Adrenal gland (tissue), 12 donors: ENCODE measurements around the gene DIAPH2. TPM values are rescaled to one million over a fixed set of nuclear protein-coding genes. Genes with fewer than 3 reads are reported as not detected.
"Not testable (repeated sequence)": the region's sequence is repeated elsewhere in the genome, so short reads cannot be mapped to it uniquely, and the experiment has no call there.

Experiments
- DNase-seq, 7 donors: peaks; one replicate each; pipeline ENCODE4 v3.0.0-alpha.2; 2019 to 2020
- H3K27ac ChIP-seq, 5 donors: fragments of 200-600 bp; sonication (generic) in 4 of 5; 1 replicate in 3 of 5; 2 replicates in 2 of 5; pipeline versions ENCODE4 v1.5.1 to v1.8.0; 2016 to 2020; ENCODE audit warnings: mild to moderate bottlenecking in 1 of 5
- H3K27me3 ChIP-seq: fragments of 200-600 bp; 2 replicates; pipeline ENCODE4 v1.8.0; 2021
- H3K36me3 ChIP-seq, 2 donors: fragments of 200-600 bp; replicated peaks in 1 of 2; 1 replicate in 1 of 2; 2 replicates in 1 of 2; pipeline versions ENCODE4 v1.5.1 to v1.8.0; 2018 to 2022
- H3K4me1 ChIP-seq, 2 donors: fragments of 200-600 bp; replicated peaks in 1 of 2; 1 replicate in 1 of 2; 2 replicates in 1 of 2; pipeline versions ENCODE4 v1.5.1 to v1.8.0; 2018 to 2021
- H3K4me3 ChIP-seq, 4 donors: fragments of 200-600 bp; sonication (generic) in 3 of 4; one replicate each; pipeline ENCODE4 v1.5.1; 2016 to 2018
- H3K9me3 ChIP-seq, 3 donors: fragments of 200-600 bp; sonication (generic) in 1 of 3; replicated peaks in 1 of 3; 1 replicate in 2 of 3; 2 replicates in 1 of 3; pipeline versions ENCODE4 v1.5.1 to v1.8.0; 2016 to 2021
- POLR2A ChIP-seq, 2 donors: fragments of 450-650 bp; IDR thresholded peaks; one replicate each; pipeline ENCODE4 v1.6.1; 2017; ENCODE audit warnings: antibody characterized with exemption in 2 of 2, mild to moderate bottlenecking in 2 of 2, moderate library complexity in 1 of 2
- WGBS, 4 donors: extraction: QIAGEN DNeasy Blood & Tissue Kit in 2 of 4; methylation state at CpG; one replicate each; pipeline versions ENCODE4 v1.1.5 to v1.1.7; 2013 to 2017; 5-methylcytosine and 5-hydroxymethylcytosine counted together
- intact Hi-C, 2 donors: fragments of 100-400 bp; cut with DNase I; formaldehyde crosslinking; loops; one replicate each; pipeline versions ENCODE4 v1.14.1 to v1.15.0; 2022 to 2023
- polyA plus RNA-seq, 3 donors: library from polyadenylated mRNA; stranded (reverse); fragments of 200-250 nt in 2 of 3; fragments of 350-450 nt in 1 of 3; fragmentation: Illumina TruSeq in 1 of 3; extraction: RNeasy Lipid Tissue Mini Kit (QIAGEN cat#74804) in 1 of 3; gene quantifications; one replicate each; pipeline ENCODE4 v1.2.3, GENCODE V29; 2013 to 2014
- total RNA-seq, 9 donors: library from RNA; depleted of rRNA in 4 of 9; stranded (reverse); fragments of >200 nt in 4 of 9; fragments of 120-200 nt in 1 of 9; fragmentation: NEBNext Ultra II Directional in 1 of 9; extraction: Animal tissue kit (Norgen Biotek cat#: 25700) in 1 of 9; gene quantifications; one replicate each; pipeline versions ENCODE4 v1.1.0 to v1.2.4, GENCODE V29; 2013 to 2023
- TF ChIP-seq, protein P1 (sequence below), 6 experiments: fragments of 450-650 bp in 4 of 6; fragments of 200-600 bp in 2 of 6; sonication (generic) in 1 of 6; IDR thresholded peaks; 1 replicate in 5 of 6; 2 replicates in 1 of 6; pipeline versions ENCODE4 v1.5.1 to v1.8.0; 2016 to 2021; ENCODE audit warnings: antibody characterized with exemption in 6 of 6, mild to moderate bottlenecking in 2 of 6, moderate library complexity in 1 of 6
- donor health status: healthy with polysubstance abuse.
- donor health status: Bipolar disorder and iron deficiency.
- donor health status: DM: yes; HTN: yes; CAD: no.
- donor health status: DM: no; HTN: no; CAD: no.
- donor health status: DM: no; HTN: no; CAD: no.
- donor health status: DM: yes; HTN: yes; CAD: no.

The DIAPH2 gene
- total and polyA plus RNA-seq, 12 donors = 3.2 to 33.3 (median 12.3) TPM

DNA sequence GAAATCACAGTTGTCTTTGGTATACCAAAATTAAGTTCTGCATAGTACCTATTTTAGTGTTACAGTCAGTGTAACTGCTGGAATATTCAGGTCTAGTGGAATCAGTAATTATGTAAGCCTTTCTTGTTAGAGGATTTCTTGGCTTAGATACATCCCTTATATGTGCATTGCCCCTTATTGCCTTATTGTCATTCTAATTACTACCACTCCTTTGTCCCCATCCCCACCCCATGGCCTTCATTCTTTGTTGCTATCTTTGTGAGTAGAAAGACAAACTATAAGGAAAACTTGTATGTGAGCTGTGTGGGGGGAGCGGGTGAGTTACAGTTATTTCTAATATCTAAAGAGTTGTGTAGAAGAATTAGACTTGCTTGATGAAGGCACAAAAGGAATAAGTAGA is 162.2 kb downstream of the DIAPH2 start:
- intact Hi-C loops = no loop called here
- no peak for TF ChIP-seq POLR2A (IDR thresholded peaks at IDR 0.05)
- TF ChIP-seq, protein P1, sequence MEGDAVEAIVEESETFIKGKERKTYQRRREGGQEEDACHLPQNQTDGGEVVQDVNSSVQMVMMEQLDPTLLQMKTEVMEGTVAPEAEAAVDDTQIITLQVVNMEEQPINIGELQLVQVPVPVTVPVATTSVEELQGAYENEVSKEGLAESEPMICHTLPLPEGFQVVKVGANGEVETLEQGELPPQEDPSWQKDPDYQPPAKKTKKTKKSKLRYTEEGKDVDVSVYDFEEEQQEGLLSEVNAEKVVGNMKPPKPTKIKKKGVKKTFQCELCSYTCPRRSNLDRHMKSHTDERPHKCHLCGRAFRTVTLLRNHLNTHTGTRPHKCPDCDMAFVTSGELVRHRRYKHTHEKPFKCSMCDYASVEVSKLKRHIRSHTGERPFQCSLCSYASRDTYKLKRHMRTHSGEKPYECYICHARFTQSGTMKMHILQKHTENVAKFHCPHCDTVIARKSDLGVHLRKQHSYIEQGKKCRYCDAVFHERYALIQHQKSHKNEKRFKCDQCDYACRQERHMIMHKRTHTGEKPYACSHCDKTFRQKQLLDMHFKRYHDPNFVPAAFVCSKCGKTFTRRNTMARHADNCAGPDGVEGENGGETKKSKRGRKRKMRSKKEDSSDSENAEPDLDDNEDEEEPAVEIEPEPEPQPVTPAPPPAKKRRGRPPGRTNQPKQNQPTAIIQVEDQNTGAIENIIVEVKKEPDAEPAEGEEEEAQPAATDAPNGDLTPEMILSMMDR (IDR thresholded peaks at IDR 0.05) = no peak
- H3K9me3 ChIP-seq = no peaks in the 10 kb centered on the region
- H3K4me3 ChIP-seq = no peak overlapping the region
- no peak for DNase-seq
- no peaks in the 10 kb centered on the region for H3K4me1 ChIP-seq
- no peaks in the 10 kb centered on the region for H3K36me3 ChIP-seq
- H3K27me3 ChIP-seq = peaks cover 4% of the 10 kb centered on the region
- no peak overlapping the region for H3K27ac ChIP-seq
- WGBS, 4 donors = 69 to 97% (median 90%) methylated on average over 1 of the region's 1 CpG

- H3K36me3 ChIP-seq, H3K4me3 ChIP-seq, H3K4me1 ChIP-seq, DNase-seq, intact Hi-C loops, H3K9me3 ChIP-seq, H3K27me3 ChIP-seq, H3K27ac ChIP-seq: not testable (repeated sequence)
- 94 to 100% (median 99%) methylated on average over 1 to 4 of the region's 4 CpGs for whole genome bisulfite sequencing, 4 donors
Measured at GRCh38 chrX:96859422-96859821, 174.8 kb downstream of the DIAPH2 start.

DNA sequence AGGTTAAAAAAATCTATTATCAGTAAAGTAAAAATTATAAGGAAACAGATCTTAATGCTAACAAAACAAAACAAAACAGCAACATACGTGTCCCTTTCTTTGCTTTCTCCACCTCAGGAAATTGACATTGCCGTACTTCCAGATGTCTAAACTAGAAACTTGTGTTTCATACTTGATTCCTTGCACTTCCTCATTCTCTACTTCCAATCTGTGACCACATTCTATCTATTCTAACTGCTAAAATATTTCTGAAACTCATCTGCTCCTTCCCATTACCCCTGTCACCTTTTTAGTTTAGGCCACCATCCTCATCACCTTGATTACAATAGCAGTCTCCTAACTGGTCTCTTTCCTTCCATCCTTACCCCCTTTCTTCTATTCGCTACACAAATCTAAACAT is 176.6 kb downstream of the DIAPH2 start:
- Histone ChIP-seq H3K4me3 (no peak overlapping the region), H3K4me1 (no peaks in the 10 kb centered on the region), H3K36me3 (no peaks in the 10 kb centered on the region), H3K9me3 (no peaks in the 10 kb centered on the region), H3K27me3 (no peaks in the 10 kb centered on the region), H3K27ac (no peak overlapping the region)
- no peak for TF ChIP-seq POLR2A (IDR thresholded peaks at IDR 0.05)
- TF ChIP-seq, protein P1 (IDR thresholded peaks at IDR 0.05) = no peak
- DNase-seq = no peak
- intact Hi-C loops = no loop called here
- WGBS, 4 donors = 71 to 90% (median 76%) methylated on average over 3 of the region's 3 CpGs

DNA sequence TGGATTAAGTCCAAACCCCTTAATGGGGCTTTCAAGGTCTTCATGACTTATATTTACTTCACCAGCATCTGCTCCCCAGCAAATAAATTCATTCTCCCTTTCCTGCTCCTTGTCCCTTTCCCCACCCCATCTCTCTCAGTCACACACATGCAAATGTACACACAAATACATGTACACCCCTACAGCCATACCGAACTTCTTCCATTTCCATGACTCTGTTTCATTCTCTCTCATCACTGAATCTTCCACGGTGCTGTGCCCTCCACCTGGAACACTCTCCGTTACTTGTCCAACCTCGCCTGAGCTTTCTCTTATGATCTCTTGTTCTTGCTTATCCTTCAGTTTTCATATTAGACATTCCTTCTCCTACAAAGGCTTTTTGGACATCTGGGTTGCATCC is 177.0 kb downstream of the DIAPH2 start:
- TF ChIP-seq POLR2A (IDR thresholded peaks at IDR 0.05) = no peak
- TF ChIP-seq, protein P1 (IDR thresholded peaks at IDR 0.05) = no peak
- Histone ChIP-seq H3K36me3 (no peaks in the 10 kb centered on the region), H3K4me3 (no peak overlapping the region), H3K27ac (no peak overlapping the region), H3K9me3 (no peaks in the 10 kb centered on the region), H3K4me1 (no peaks in the 10 kb centered on the region), H3K27me3 (no peaks in the 10 kb centered on the region)
- WGBS, 4 donors = 84 to 99% (median 91%) methylated on average over 4 of the region's 4 CpGs
- no peak for DNase-seq
- intact Hi-C loops = no loop called here

- Histone ChIP-seq H3K36me3 (no peaks in the 10 kb centered on the region), H3K9me3 (no peaks in the 10 kb centered on the region), H3K27me3 (no peaks in the 10 kb centered on the region), H3K4me3 (no peak within 1 kb of the TSS), H3K4me1 (no peaks in the 10 kb centered on the region), H3K27ac (no peak within 1 kb of the TSS)
- 88 to 99% (median 94%) methylated on average over 7 to 10 of the region's 10 CpGs for WGBS, 4 donors
- intact Hi-C loops = no loop called here
- DNase-seq = no peak
- TF ChIP-seq, protein P1 (IDR thresholded peaks at IDR 0.05) = no peak
- no peak for TF ChIP-seq POLR2A (IDR thresholded peaks at IDR 0.05)
Measured at GRCh38 chrX:96883608-96884007, 199.0 kb downstream of the DIAPH2 start, which contains the start of gene RPA4. TSS of gene RPA4 (plus strand) at chrX:96883908. CDS start at chrX:96884311, 403 bp downstream.
